ENCODE data around the gene SETD5.

SETD5 gene

DNA sequence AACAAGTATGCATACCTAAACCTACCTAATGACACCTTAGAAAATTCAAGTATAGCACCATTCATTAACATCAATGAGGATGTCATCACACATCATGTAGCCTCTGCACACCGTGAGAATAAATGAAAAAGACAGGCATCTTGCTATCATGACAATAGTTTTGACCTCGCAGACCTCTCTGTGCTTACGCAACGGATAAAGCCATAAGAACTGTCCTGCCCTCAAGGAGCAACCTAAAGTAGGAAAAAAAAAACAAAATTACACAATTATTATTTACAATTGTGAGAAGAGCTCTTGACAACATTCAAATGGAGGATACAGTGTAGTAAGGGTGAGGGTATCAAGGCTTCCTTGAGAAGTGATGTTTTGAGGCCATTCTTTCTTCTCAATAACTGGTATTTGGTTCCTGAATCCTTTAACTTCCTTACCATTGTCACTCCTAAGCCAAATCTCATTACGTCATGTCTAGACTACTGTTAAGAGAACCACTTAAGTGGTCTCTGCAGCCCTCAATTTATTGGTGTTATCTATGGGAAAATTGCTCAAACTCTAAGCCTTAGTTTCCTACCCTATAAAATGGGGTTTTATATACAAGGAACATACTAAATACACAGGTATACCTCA, 7.0 kb upstream of the SETD5 start:
- DNase-seq: no peak

DNA sequence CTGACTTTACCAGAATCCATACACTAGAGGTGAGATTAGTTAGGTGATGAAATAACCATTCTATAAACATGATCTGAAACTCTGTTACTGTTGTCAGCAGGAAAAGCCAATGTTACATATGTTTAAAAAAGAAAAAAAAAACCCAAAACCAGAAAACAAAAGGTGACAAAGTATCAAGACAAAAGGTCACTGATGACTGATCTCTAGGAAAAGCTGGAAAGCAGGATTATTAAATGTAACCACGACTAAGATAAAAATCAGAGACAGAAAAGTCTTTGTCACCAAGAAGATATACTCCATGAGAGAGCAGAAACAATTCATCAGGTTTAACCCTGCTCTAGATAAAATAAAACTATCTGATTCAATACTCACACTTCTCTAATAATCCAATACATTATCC, 5.4 kb upstream of the SETD5 start:
- DNase-seq: no peak

- DNase-seq: no peak
Measured at GRCh38 chr3:9395570-9396300, 1.7 kb upstream of the SETD5 start.

GRCh38 chr3:9396301-9396631, 1.1 kb upstream of the SETD5 start:
- peak; percentile 83 for DNase-seq

DNA sequence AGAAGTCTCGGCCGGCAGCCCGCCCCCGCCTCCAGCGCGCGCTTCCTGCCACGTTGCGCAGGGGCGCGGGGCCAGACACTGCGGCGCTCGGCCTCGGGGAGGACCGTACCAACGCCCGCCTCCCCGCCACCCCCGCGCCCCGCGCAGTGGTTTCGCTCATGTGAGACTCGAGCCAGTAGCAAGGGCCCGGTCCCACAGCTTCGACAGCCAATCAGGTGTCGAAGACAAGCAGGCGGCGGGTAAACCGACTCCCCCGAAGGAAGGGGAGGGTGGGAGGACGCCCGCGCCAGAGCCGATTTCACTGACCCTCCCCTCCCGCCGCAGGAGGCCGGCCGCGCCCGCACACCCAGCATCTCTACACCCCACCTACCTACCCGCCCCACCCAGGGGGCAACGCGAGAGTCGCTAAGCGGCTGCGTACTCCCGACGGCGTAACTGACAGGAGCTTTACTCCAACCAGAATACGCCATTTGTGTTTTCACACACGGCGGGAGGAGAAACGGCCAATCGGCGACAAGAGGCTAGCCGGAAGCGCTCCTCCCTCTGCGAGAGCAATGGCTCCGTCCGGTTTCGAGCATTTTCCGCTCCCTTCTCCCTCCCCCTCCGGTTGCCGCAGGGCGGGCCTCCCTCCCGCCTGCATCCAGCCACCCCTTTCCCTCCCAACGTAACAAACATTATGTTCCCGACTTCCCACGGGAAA, 633 bp upstream of the SETD5 start:
- peak; percentile 95 for DNase-seq

GRCh38 chr3:9397906-9398699, 688 bp downstream of the SETD5 start:
- DNase-seq: peak; percentile 57

GRCh38 chr3:9398700-9399336, 1.4 kb downstream of the SETD5 start:
- peak; percentile 48 for DNase-seq

- DNase-seq: peak; percentile 27
Measured at GRCh38 chr3:9399337-9399703, 1.9 kb downstream of the SETD5 start.

DNA sequence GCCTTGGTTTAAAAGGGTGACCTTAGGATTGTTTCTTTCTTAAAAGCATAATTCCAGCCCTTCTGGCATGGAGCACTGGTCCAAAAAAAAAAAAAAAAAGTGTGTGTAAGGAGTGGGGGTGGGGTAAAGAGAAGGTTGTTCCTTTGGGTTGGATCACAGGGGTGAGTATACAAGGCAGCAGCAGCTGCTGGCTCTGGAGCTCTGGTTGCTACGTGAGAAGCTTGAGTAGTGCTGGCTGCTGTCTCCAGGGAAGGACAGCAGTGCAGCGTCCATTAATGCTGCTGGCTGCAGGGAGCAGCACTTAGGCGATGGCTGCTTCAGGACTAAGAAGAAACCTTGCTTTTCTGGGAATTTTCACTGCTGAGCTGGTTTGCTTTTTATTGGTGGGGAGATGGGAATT, 2.3 kb downstream of the SETD5 start:
- DNase-seq: peak; percentile 83

DNA sequence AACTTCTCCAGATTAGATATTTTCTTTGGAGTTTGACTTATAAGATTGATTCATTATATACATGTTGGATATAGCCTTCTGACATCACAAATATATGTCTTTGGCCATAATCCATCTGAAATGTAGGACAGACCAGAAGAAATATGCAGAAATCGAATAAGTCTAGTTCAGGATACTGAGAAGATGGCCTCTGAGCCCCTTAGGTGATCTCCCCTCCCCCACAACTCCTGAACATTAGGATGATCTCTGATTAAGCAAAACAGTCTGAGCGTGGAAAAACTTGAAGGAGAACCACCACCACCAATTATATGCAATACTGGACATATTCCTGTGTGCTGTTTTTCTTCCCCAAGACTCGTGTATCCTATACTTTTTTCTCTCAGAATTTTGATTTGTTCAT, 3.2 kb downstream of the SETD5 start:
- no peak for DNase-seq

DNA sequence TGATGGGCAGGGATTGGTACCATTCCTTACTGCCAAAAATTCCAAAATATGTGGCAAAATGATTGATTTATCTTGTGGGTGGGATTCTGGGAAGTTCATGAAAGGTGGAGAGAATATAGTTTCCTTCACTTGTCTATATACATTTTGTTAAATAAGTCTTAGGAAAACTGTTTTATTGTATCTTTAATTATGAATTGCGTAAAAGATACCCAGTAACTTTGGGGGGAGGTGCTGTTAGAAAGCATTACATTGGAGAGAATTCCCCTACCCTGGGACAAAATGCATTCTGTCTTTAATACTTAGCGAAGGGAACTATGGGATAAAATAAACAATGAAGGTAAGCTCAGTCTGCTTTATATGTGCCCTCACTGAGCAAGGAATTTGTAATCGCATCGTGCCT, 4.6 kb downstream of the SETD5 start:
- DNase-seq: no peak

GRCh38 chr3:9402410-9403228, 5.2 kb downstream of the SETD5 start:
- peak; percentile 62 for DNase-seq

DNA sequence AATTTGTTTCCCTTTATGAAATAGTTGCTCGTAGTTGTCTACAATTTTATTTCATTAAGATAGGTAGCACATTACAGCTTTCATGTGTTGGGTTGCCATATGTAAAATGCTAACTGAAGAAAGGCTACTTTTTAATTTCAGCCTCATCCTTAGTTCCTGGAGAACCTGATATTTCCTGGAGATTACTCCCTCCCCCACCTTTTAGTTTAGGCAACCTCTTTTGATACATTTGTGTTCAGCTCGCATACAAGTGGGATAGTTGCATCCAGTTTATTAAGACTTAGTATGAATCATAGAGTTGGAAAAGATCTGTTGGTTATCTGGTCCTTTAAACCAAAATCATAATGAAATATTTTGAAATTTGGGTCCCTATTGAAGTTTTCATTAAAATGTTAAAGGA, 6.0 kb downstream of the SETD5 start:
- no peak for DNase-seq

- no peak for DNase-seq
Measured at GRCh38 chr3:9404680-9405079, 7.3 kb downstream of the SETD5 start.

- no peak for DNase-seq
Measured at GRCh38 chr3:9405756-9406155, 8.3 kb downstream of the SETD5 start.

DNA sequence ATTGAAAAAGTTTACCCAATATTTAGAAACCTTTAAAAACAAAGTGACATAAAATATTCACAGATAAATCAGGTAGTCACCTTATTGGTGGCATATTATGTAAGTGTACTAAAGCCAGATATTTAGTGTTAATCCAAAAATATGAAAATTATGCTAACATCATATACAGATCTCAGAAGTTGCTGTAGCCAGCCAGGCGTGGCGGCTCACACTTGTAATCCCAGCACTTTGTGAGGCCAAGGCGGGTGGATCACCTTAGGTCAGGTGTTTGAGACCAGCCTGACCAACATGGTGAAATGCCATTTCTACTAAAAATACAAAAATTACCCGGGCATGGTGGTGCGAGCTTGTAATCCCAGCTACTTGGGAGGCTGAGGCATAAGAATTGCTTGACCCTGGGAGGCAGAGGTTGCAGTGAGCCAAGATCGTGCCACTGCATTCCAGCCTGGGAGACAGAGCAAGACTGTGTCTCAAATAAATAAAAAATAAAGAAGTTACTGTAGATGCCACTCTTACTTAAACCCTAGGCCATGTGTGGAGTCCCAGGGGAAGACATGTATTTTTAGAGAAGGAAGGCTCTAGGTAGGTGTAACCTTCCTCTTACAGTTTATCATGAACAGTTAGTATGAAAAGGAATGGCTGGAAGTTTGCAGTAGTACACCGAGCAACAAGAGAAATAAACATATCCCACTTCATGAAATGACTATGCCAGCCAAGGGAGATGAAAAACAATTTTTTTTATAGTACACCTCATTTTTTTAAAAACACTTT, 9.6 kb downstream of the SETD5 start:
- DNase-seq: no peak

DNA sequence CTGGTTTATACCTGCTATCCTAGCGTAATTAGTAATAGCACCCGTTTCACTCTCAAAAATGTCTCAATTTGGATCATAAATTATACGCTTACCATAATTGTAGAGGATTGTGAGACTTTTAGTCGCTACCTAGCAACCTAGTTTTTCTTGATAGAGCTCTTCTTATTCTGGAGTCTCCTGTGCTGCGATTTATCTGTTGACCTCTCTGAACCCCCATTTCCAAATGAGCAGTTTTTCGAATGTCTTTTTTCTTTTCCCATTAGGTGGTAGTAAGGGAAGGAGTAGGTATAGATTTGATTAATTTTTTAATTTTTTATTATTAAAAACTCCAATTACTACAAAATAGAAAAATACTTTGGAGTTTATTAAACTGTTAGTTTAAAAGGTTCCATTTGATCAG, 10.6 kb downstream of the SETD5 start:
- DNase-seq: no peak

DNA sequence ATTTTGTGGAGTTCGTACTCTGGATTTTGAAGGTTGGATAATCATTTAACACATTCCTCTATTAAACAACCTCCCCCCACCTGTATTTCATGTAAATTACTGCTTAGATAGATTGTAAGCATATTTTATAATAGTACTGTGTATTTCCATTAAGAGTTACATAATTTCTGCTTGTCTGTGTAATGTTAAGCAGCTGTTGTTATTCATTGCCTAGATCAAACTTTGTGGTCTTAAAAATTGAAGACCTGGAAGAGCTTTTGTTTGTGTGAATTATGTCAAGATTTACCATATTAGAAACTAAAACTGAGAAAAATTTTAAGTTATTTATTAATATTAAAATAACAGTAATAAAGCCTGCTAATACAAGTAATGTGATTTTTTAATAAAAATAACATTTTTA, 11.1 kb downstream of the SETD5 start:
- no peak for DNase-seq

- no peak for DNase-seq
Measured at GRCh38 chr3:9409981-9410854, 12.8 kb downstream of the SETD5 start.

DNA sequence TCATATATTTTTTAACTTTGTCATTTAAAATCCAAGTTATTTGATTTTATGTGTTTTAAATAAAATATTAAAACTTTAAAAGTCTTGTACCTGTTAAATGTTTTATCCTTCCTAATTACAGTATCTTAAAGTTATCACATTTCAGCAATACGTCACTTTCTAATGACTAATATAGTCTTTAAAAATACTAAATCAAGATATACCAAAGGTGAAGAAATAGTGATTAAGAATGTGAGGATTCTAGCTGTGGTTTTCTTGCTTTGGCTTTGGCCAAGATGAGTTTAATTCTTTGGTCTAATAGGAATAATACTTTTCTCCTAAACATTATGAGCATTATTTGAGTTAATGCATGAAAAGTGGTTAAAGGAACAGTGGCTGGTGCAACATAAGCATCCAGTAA, 13.9 kb downstream of the SETD5 start:
- no peak for DNase-seq
